Spleen (tissue), 7 donors: ENCODE measurements around the gene MYMX.

Experiments used
- POLR2A ChIP-seq, 3 donors: fragments of 450-650 bp; IDR thresholded peaks; one replicate each; pipeline ENCODE4 v1.5.1; 2017; ENCODE audit warnings: antibody characterized with exemption in 3 of 3, mild to moderate bottlenecking in 1 of 3
- POLR2AphosphoS5 ChIP-seq, 3 donors: sonication (generic); formaldehyde crosslinking; IDR thresholded peaks; one replicate each; pipeline ENCODE4 v1.5.1; 2017; ENCODE audit warnings: antibody characterized with exemption in 3 of 3
- TF ChIP-seq, protein P1 (sequence below), 11 experiments: fragments of 200-600 bp in 7 of 11; fragments of 450-650 bp in 4 of 11; sonication (generic) in 4 of 11; IDR thresholded peaks in 8 of 11; conservative IDR thresholded peaks in 3 of 11; 1 replicate in 7 of 11; 2 replicates in 4 of 11; pipeline versions ENCODE4 v1.4.0 to v1.8.0; 2016 to 2021; ENCODE audit warnings: antibody characterized with exemption in 11 of 11, inconsistent platforms in 4 of 11, mild to moderate bottlenecking in 1 of 11
- donor health status: DM: no; HTN: no; CAD: no; lungs with moderate emphysema.
- donor health status: DM: no; HTN: no; CAD: no.
- donor health status: DM: no; HTN: no; CAD: no.

DNA sequence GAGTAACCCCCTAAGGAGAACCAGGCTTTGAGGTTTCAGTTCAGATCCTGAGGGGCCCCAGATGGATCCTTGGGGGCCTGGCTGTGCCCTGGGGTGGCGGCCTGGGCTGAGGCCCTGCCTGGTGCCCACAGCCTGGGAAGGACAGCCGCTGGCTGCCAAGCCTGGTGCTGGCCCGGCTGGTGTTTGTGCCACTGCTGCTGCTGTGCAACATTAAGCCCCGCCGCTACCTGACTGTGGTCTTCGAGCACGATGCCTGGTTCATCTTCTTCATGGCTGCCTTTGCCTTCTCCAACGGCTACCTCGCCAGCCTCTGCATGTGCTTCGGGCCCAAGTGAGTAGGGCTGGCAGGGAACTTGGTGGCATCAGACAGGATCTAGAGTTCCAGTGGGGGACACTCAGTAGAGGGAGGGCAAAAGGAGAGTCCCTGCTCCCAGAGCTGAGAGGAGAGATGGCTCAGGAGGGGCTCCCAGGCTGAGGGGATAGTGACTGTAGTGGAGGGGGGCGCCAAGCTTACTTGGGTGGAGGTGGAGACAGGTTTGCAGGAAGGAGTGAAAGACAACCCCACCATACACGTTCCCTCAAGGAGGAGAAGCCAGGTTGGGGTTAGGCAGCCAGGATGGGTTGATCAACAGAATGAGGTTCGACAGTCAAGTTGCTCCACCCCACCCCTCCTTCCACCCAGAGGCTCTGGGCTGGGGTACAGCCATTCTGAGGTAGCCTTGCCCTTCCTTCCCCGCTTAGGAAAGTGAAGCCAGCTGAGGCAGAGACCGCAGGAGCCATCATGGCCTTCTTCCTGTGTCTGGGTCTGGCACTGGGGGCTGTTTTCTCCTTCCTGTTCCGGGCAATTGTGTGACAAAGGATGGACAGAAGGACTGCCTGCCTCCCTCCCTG lies 16.2 kb downstream of the MYMX start:
- TF ChIP-seq, protein P1, sequence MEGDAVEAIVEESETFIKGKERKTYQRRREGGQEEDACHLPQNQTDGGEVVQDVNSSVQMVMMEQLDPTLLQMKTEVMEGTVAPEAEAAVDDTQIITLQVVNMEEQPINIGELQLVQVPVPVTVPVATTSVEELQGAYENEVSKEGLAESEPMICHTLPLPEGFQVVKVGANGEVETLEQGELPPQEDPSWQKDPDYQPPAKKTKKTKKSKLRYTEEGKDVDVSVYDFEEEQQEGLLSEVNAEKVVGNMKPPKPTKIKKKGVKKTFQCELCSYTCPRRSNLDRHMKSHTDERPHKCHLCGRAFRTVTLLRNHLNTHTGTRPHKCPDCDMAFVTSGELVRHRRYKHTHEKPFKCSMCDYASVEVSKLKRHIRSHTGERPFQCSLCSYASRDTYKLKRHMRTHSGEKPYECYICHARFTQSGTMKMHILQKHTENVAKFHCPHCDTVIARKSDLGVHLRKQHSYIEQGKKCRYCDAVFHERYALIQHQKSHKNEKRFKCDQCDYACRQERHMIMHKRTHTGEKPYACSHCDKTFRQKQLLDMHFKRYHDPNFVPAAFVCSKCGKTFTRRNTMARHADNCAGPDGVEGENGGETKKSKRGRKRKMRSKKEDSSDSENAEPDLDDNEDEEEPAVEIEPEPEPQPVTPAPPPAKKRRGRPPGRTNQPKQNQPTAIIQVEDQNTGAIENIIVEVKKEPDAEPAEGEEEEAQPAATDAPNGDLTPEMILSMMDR (IDR thresholded peaks at IDR 0.05 in 8 of 11, conservative IDR thresholded peaks at IDR 0.05 in 3 of 11) = no peak
- TF ChIP-seq POLR2A (IDR thresholded peaks at IDR 0.05) (no peak), POLR2AphosphoS5 (IDR thresholded peaks at IDR 0.05) (no peak)
